Lung microvascular endothelial cell (primary cell): Measurements from ENCODE around the gene BMX. TPM values are rescaled to one million over a fixed set of nuclear protein-coding genes. Genes with fewer than 3 reads are reported as not detected.
A peak's percentile ranks its signal among the peaks of the same experiment; 100 is the strongest.

ENCODE experiments used
- DNase-seq, 2 donors: peaks; one replicate each; pipeline versions ENCODE4 v3.0.0 to v3.0.0-alpha.2; 2010; ENCODE audit warnings: low read depth in 2 of 2
- total RNA-seq: library from RNA; depleted of rRNA; stranded (reverse); fragments of >200 nt; gene quantifications from 2 replicates; pipeline ENCODE4 v1.2.1, GENCODE V29; 2014

Gene BMX
- total RNA-seq, 1 donor from 2014 or later = 208 TPM

DNA sequence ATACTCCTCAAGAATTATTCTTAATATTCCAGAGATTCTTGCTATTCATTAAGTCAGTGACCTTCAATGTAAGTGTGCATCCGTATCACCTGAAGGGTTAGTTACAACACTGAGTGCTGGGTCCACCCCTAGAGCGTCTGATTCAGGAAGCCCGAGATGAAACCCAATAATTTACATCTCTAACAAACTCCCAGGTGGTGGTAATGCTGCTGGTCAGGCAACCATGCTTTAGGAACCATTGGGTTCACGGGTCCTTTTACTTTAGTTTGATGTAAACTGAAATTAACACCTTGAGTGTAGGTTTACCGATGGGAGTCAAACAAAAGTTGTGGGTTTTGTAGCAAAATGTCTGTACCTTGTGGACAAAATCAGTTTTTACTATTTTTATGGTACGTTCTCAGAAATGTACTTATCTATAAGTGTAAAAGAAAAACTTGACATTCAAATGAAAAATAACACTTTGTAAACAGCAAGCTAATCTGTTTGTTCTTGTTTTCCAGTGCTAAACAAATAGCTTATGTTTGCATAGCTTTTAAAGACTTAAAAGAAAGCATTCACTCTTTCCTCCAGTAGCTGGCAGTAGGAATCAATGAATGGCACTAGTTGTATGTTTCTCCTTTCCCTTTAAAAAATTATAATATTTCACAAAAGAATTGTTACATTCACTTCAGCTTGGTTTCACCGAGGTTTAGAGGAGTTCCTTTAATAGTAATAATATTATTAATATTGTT lies 67.4 kb downstream of the BMX start:
- DNase-seq = peak; percentile 8 to 26

DNA sequence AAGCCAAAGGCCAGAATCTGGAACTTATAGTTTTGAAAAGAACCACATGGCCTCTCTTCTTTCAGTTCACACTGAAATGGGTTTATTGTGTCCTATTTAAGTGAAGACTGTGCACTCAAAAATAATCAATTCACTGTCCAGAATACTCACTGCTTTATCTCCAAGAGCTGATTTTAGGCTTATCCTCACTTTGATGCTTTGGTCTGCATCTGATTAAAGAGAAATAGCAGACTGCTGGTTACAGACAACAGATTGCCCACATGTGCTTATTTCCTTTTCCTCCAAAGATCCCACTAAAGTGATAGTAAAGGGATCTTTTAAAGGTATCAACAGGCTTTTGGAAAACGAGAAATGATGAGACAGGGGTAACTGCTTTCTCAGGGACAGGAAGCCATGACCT lies 69.5 kb downstream of the BMX start:
- no peak for DNase-seq

DNA sequence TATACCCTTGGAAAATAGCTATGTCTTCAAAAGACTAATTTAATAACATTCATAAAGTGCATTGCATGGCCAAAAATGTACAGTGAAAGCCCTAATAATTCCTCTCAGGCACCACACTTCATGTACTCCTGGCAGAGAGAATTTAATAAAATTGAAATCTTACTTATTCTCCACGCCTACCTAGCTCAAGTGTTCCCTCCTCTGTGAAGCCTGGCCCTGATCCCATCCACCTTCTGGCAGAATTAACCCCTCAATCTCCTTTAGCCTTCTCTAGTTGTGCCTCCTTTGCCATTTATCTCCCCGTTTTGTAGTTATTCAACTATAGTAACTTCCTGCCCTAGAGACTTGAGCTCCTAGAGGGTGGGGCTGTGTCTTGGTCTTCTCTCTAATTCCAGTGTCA lies 73.4 kb downstream of the BMX start:
- DNase-seq = no peak

DNA sequence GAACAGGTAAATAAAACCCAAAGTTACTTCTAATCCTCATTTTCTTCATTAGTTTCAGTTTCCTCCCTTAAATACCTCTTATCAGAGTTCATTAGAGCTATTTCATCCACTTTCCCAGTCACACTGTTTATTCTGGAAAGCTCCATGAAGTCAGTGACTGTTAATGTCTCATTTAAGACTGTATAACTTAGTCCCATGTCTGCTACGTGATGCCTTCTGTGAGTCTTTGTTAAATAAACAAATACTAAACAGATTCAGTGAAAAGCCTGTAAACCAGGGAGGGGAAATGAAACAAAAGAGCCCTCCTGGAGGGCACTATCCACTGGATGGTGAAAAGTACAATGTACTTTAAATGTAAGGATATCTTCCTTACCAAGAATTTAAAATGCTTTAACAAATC lies 75.4 kb downstream of the BMX start:
- DNase-seq = no peak

DNA sequence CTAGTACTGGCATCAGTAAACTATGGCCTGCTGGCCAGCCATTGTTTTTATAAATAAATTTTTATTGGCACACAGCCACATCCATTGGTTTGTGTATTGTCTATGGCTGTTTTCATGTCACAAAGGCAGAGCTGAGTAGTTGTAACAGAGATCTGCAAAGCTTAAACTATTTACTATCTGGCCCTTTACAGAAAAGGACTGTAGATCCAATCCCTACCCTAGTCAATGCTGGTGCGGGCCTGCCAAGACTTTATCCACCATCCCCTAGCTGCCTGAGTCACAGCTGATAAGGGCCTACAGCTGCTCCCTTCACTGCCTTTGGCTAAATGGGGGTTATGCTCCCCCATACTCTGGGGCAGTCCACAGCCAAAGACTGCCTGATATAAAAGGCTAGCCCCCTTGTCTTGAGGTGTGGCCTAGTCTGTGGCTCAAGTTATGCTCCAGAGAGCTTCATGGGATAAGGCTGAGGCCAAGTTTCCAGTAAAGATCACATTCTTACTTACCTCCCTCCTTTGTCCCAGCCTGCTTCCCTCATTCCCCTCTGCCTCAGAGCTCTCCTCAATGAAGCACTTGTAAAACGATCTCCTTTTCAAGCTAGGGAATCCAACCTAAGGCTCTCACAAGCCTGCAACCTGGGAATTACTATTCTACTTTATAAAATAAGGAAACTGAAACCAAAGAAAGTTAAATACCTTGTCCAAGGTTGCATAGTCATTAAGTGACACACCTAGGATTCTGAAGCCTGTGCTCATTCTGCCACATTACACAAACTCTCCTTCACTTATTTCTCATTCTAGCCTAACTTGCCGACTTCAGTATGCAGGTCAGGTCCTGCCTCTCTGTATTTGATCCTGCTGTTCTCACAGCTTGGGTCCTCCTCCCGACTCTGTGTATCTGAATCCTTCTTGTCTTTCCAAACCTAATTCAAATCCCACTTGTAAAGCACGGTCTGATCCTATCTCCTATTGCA lies 79.5 kb downstream of the BMX start:
- peak; percentile 32 to 61 for DNase-seq

DNA sequence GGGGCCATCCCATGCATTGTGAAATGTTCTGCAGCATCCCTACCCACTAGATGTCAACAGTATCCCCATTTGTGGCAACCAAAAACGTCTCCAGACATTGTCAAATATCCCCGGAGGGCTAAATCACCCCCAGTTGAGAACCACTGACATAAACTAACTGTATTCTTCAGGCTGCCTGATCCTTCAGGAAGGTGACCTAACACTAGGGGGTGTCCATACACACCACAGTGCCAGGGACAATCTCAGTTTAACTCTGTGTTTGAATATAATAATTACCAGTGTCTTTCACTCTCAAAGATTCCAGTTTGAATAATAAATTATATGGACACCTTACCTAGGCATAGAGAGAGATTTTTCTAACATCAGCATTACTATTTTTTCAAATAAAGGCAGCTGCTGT lies 93.8 kb downstream of the BMX start:
- no peak for DNase-seq

DNA sequence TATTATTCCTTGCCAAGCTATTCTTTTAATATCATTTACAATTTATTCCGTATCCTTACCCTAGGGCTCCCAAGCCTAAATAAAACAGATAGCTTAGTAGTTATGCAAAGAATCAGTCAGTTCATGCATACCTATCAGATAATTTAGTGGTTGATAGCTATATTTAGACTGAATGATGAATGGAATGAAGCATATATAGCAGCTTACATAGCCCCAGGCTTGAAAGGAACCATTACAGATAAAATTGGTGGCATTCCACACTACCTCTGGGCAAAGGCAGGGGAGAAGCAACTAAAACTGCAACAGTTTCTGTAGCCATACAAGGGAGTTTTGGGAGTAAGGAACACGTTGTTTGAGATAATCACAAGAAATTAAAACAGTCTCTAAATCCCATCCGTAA lies 97.4 kb downstream of the BMX start:
- no peak for DNase-seq

DNA sequence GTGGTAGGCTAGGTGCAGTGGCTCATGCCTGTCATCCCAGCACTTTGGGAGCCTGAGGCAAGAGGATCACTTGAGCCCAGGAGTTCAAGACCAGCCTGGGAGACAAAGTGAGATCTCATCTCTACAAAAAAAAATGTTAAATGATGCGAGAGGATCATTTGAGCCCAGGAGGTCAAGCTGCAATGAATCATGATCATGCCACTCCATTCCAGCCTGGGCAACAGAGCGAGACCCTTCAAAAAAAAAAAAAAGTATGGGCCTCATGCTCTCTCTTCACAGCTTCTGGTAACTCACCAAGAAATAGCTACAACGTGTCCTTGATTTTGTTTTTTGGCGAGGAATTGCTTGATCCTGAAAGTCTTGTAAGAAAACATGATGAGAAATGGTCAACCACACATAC lies 98.9 kb downstream of the BMX start:
- no peak for DNase-seq

DNA sequence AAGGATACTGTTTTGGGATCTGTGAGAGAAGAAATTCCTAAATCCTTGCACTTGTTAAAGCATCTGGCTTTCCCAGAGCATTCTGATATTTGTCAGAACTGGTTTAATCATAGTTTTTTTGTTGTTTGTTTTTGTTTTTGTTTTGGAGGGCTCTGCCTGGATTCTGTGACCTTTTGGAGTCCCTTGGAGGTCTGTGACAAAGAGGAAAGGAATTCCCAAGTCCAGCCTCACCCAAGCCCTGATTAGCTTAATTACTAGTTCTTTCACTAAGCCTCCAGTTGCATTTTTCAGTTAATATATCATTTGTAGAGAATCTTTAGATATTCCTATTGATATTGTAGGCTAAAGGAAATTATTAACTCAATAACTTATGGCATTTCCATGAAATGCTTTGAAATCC lies 99.4 kb downstream of the BMX start:
- no peak for DNase-seq

DNA sequence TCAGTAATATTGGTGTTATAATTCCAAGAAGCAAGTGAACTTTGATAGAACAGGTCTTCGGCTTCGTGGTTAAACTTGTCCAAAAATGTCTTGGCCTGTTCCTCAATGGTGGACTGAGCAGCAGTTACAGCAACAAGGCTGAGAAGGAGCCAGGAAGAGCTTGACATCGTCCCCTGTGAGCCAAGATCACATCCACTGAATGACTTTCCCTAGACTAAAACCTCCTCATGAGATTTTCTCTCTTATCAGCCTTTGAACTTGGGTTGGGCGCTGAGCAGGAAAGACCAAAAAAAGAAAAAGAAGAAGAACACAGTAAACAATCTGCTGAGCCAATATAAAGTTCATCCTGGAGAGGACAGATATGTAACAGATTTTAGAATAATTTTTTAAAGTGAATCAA lies 100.1 kb downstream of the BMX start, which contains the start of gene ACE2:
Gene ACE2 (minus strand): TSS at position 216 of the 400 bp plus-strand sequence. CDS start 49 bp downstream, at position 167.
- DNase-seq = no peak

DNA sequence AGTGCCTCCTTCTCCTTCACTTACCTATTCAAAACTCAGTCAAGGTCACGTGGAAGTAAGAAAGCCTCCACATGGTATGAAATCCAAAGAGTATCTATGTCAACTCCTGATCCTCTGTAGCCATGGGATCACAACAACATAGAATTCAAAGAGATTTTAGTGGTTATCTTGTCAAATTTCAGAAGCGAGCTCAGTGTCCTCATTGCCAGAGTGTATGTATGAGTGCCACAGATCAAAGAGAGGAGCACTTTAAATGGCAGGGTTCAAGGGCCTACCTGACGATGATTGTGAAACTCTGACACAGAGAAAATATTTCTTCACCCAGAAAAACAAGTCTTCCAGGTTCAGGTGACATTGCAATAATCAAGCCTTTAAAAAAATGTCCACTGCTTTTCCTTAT lies 101.3 kb downstream of the BMX start:
- no peak for DNase-seq

DNA sequence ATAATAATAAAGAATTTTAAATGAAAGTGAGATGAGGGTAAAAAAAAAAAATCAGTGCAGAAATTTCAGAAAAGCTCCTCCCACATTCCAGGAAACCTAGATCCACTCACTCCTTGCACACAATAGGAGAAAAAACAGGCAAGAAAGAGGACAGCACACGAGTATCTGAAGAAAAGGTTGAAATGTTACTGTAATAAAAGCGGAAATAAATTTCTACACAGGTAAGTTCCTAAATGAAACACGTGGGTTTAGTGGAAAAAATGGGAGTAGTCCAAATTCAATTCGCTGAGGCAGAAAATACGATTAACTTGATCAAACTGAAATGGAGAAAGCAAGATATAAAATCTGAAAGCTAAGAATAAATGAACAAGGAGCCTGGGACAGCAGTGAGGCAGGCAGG lies 102.2 kb downstream of the BMX start:
- DNase-seq = no peak

DNA sequence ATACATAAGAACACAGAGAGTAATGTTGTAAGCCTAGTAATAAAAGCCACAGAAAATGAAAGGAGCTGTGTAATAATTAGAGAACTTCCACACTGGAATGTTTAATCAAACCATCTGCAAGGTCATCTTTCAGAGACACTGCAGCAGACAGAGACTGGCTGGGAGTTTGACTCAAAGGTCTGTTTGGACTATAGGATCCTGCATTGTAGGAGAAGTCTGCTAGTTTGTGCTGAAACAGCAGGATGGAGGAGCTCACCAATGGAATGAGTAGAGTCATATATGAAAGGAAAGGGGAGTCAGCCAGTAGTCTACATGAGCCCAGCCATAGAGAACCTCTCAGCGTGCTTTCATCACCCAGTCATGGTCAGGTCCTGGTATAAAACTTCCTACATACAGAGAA lies 104.6 kb downstream of the BMX start:
- no peak for DNase-seq

Other genes with a start within 250 kb of the BMX start
- 0.40 and 2.6 TPM in 2 replicates for gene ASB9, start 230.7 kb upstream of the BMX start, total RNA-seq
- not detected in 2 replicates for gene ASB11, start 185.2 kb upstream of the BMX start, total RNA-seq
- 6.5 and 8.3 TPM in 2 replicates for gene PIGA, start 165.3 kb upstream of the BMX start, total RNA-seq
- gene VEGFD, start 116.4 kb upstream of the BMX start, total RNA-seq = 0.20 and 0.22 TPM in 2 replicates
- gene PIR, start 7.5 kb upstream of the BMX start, total RNA-seq = 86.1 and 93.8 TPM in 2 replicates
- not detected in 2 replicates for gene ACE2, start 100.2 kb downstream of the BMX start, total RNA-seq
- gene CLTRN, start 164.0 kb downstream of the BMX start, total RNA-seq = under 0.01 TPM in 1 of 2 replicates, not detected in the other
- gene CA5B, start 237.5 kb downstream of the BMX start, total RNA-seq = 1.5 and 1.8 TPM in 2 replicates